SK-N-MC (cell line): Measurements from ENCODE around the gene C16orf90.

Experiments
- EZH2 ChIP-seq: fragments of 200-600 bp; sonication (generic); IDR thresholded peaks from one replicate; pipeline ENCODE4 v1.6.1; 2017; ENCODE audit warnings: antibody characterized with exemption
- POLR2AphosphoS5 ChIP-seq: IDR thresholded peaks from 2 replicates; pipeline ENCODE4 v1.6.1; 2012; ENCODE audit warnings: mild to moderate bottlenecking, low read depth, low read length, borderline replicate concordance

DNA sequence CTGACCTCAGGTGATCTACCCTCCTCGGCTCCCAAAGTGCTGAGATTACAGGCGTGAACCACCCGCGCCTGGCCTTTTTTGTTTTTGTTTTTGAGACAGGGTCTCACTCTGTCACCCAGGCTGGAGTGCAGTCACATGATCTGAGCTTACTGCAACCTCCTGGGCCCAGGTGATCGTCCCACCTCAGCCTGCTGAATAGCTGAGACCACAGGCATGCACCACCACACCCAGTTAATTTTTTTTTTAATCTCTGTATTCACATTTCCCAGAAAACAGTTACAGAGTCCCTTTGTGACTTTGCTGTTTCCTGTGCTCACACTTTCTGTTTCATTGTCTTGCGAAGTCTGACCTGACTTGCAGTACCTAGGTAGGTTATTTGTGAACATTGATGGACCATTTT is 8.2 kb upstream of the C16orf90 start:
- TF ChIP-seq POLR2AphosphoS5 (no peak), EZH2 (no peak)
